Left renal pelvis (tissue), 4 donors: Measurements from ENCODE around the gene NTHL1. TPM values are rescaled to one million over a fixed set of nuclear protein-coding genes. Genes with fewer than 3 reads are reported as not detected.

Experiments used
- DNase-seq, 4 donors: peaks; one replicate each; pipeline ENCODE4 v3.0.0-alpha.2; 2013; ENCODE audit warnings: low read depth in 4 of 4, low spot score in 3 of 4
- polyA plus RNA-seq, 4 donors: library from polyadenylated mRNA; unstranded; fragments of 120-200 nt; gene quantifications; one replicate each; pipeline ENCODE4 v1.2.1, GENCODE V29; 2013; ENCODE audit not compliant: insufficient read length in 4 of 4

The NTHL1 gene
- polyA plus RNA-seq, 4 donors = 15.8 to 27.1 (median 17.5) TPM

GRCh38 chr16:2070576-2071453, 23.2 kb upstream of the NTHL1 start:
- DNase-seq = no peak

DNA sequence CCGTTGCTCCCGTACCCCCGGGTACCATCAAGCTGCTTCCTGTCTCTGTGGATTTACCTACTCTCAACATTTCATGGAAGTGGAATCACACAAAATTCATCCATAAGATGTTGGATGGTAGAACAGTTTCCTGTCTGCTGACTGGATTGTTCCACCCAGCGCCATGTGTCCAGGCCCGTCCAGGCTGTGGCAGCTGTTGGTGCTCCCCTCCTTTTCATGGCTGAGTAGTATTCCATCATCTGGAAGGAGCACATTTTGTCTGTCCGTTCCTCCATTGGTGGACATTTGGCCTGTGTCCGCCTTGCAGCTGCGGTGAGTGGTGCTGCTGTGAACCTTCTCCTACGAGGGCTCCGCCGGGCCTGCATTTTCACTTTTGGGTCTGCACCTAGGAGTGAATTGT, 18.5 kb upstream of the NTHL1 start:
- DNase-seq = no peak

GRCh38 chr16:2064368-2064945, 16.8 kb upstream of the NTHL1 start:
- DNase-seq = no peak

GRCh38 chr16:2063861-2064260, 16.2 kb upstream of the NTHL1 start:
- no peak for DNase-seq

- no peak for DNase-seq
Observed at GRCh38 chr16:2062801-2063200, 15.2 kb upstream of the NTHL1 start.

DNA sequence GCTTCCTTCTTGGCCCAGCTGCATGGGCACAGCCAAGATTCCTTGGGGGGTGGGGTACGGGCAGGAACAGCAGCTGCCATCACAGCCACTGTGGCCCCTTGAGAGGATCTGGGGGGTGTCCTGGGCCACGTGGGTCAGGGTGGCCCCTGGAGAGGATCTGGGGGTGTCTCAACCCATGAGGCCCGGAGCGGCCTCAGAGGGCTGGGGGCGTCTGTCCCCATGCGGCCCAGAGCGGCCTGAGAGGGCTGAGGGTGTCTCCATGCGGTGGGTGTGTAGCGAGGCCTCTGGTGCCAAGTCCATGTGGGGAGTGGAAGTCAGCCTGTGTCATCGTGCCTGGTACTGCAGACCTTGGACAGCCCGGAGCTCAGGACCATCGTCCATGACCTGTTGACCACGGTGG, 13.9 kb upstream of the NTHL1 start:
- no peak for DNase-seq

DNA sequence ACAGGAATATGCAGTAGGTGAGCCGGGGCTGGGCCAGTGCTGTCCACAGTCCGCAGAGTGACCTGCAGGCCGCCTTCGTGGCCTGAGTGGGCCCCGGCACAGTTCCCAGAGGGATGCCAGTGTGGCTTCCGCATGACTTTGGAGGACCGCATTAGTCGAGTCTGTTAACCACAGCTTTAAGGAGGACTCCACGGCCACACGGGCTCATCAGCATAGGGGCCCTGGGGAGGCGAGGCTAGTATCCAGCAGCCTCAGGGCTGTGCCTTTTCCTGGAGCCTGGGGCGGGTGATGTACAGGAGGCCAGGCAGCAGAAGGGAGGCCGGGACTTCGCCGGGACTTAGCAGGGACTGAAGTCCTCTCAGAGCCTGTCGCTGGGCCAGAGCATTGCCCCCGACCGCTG, 13.4 kb upstream of the NTHL1 start:
- no peak for DNase-seq

DNA sequence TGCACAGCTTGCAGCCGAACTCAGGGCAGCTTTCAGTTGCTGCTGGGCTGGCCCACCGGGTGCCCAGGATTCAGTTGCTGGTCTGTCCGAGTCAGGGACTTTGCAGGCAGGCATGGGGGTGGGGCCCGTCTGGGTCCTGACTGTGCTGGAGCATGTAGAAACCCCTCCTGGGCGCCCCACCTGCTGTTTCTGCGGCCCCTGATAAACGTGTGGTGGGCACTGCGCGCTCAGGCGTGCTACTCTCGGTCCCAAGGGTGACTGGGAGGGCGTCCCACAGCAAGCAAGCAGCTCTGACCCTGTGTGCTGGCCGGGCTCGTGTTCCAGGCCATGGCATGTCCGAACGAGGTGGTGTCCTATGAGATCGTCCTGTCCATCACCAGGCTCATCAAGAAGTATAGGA, 12.7 kb upstream of the NTHL1 start:
- no peak for DNase-seq

GRCh38 chr16:2058872-2059271, 11.2 kb upstream of the NTHL1 start:
- DNase-seq = no peak

DNA sequence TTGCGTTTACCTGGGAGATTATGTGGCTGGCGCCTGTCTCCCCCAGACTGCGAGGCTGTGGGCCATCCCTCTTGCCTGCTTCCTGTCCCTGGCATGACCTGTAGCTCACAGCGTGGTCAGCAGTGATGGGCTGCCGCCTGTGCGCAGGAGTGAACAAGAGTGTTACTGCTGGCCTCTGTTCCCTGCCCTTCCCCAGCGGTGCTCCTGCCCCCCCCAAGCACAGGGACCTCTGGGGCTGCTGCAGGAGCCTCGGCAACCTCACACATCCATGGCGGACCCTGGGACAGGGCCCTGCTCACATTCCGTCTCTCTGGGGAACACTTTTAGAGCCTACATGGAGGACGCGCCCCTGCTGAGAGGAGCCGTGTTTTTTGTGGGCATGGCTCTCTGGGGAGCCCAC, 10.8 kb upstream of the NTHL1 start:
- no peak for DNase-seq

- DNase-seq = no peak
Observed at GRCh38 chr16:2057438-2057837, 9.8 kb upstream of the NTHL1 start.

DNA sequence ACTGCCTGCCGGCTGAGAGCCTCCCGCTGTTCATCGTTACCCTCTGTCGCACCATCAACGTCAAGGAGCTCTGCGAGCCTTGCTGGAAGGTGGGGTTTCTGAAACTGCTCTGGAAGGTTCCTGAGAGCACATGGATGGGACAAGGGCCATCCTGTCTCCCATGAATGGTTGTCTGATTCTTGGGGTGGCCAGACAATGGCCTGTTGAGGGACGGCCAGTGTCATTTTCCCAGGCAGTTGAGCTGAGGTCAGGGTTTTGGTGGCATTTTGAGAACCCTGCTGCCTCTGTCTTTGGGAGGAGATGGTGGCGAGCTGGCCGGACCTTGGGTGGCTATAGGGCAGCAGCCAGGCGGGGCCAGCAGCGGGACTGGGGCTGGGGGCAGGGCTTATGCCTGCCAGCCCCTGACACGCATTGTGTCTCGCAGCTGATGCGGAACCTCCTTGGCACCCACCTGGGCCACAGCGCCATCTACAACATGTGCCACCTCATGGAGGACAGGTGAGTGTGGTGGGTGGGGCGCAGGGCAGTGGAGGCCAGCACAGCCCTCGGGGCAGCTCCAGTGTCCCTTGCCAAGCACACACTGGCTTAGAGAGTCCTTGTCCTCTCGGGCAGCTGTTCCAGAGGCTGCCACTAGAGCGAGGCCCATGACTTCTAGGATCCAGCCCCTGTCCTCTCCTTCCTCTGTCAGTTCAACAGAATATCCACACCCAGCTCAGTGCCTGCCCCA, 9.2 kb upstream of the NTHL1 start:
- no peak for DNase-seq

DNA sequence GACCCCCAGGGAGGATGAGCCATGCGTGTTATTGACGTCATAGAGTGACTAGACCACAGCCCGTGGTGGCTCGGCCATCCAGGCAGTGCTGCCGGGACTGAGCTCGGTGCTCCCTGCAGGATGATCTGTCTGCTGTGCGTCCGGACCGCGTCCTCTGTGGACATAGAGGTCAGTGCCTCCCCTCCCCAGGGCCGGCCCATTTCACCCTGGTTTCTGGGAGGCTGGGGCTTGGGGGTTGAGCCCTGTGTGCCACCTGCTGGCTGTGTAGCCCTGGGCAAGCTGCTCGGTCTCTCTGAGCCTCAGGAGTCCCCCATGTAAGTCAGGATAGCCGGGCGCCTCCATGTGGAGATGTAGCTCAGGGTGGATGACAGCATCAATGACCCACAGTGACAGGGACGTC, 8.4 kb upstream of the NTHL1 start:
- no peak for DNase-seq

DNA sequence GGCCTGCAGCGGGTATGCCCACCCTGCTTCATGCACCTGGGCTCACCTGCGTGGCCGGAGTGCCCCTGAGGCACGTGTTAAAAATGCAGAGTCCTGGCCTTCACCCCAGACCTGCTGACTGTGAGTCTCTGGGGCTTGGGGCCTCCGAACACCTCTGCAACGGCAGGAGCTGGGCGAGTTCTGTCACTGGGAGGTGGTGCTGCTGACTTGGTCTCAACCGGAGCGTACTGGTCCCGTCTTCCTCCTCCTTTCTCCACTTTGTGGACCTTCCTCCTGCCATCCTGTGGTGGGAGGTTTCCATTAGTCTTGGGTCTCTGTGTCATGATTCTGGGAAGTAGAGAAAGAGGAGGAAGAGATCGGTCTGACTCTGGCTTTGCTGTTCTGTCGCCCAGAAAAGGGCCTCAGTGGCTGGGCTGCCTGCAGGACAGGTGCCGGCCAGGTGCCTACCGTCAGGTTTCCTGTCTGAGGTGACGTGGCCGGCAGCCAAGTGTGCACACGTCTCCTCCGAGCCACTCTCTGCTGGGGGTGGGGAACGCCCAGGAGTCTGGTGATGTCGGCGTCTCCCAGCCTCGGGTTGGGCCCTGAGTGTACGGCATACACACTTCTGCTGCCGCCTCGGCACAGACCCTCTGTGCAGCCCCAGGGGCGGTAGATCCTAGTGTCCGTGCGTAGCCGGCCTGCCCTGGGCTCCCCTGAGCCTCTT, 7.1 kb upstream of the NTHL1 start:
- no peak for DNase-seq

- DNase-seq = no peak
Observed at GRCh38 chr16:2053897-2054296, 6.3 kb upstream of the NTHL1 start.

- DNase-seq = no peak
Observed at GRCh38 chr16:2053211-2053610, 5.6 kb upstream of the NTHL1 start.

DNA sequence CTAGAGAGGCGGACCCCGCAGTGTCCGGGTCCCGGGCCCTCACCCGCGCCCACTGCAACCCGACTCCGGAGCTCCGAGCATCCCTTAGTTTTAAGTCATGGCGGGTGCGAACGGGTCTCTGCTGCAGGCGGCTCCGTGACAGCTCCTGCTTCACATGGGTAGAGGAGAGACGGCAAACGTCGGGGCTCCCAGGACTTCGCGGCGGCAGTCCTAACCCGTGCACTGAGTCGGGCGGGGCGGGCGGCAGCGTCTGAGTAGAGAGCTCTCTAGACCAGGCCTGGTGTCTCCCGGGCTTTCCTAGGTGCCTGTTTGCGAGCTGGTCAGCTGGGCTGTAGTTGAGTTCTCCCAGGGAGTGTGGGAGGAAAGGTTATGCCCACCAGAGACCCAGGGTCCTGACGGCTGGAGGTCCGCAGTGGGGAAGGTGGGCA, 496 bp upstream of the NTHL1 start:
- no peak for DNase-seq

GRCh38 chr16:2046893-2047329, 723 bp downstream of the NTHL1 start:
- DNase-seq = no peak

DNA sequence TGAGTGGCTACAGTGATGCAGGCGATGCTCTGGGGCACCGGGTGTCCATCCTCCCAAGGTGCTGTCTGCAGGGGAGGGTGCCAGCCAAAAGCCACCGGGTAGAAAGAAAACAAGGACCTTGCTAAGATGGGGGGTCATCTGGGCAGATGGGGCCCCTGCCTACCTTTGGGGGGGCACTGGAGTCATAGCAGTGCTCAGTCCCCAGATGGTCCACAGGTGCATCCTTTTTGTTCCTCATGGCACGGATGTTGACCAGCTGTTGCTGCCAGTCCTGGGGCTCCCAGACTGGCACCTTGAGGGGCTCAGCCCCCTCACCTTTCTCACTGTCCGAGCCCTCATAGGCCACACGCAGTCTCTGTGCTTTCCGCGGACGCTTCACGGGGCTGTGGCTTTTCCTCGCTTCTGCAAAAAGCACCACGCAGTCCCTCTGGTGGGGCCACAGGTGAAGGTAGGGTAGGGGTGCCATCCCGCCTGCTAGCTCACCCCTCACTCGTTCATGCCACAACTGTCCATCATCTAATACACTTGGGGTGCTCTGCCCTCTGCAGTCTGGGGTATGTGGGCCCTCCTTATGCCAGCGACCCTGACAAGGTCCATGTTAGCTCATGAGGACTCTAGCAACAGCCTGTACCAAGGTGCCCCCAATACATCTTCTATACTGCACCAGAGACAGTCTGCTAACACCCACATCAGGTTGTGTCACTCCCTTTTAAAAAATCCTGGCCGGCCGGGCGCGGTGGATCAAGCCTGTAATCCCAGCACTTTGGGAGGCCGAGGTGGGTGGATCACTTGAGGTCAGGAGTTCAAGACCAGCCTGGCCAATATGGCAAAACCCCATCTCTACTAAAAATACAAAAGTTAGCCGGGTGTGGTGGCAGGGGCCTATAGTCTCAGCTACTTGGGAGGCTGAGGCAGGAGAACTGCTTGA, 1.4 kb downstream of the NTHL1 start:
- no peak for DNase-seq

DNA sequence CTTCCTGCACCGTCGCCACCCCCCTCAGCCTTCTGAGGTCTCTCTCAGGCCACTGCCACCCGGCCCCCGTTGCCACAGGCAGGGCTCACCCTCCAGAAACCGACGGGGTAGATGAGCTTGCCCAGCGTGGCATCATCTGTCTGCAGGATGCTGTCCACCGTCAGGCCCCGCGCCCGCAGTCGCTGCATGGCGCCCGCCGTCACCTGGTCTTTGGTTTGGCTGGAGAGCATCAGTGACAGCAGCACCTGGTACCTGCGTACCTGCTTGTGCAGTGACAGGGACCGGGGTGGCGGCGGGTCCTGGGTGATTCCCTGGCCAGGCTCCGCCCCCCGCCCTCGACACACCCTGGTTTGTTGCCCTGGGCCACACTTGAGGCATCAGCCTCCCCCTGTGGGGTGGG, 3.1 kb downstream of the NTHL1 start:
- no peak for DNase-seq
